ENCODE results near the gene PUS7.
"Not testable (repeated sequence)": the region's sequence is repeated elsewhere in the genome, so short reads cannot be mapped to it uniquely, and the experiment has no call there.

The PUS7 gene

DNA sequence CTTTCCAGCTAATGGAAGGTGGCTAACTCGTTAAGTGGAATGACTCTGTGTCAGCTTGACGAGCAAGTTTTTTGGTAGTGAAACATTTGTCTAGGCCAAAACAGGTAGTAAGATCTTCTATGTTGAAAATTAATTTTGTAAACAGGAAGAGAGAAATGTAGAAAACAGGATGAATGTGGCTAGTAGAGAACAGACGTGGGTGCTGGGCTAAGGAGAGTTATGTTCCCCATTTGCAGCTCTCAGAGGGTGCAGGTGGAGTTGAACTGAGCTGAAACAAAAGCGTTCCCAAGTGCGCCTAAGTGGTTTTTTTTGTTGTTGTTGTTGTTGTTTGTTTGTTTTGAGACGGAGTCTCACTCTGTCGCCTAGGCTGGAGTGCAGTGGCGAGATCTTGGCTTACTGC, 73.9 kb downstream of the PUS7 start:
- no peak for DNase-seq (ENCODE audit: low spot score)

DNA sequence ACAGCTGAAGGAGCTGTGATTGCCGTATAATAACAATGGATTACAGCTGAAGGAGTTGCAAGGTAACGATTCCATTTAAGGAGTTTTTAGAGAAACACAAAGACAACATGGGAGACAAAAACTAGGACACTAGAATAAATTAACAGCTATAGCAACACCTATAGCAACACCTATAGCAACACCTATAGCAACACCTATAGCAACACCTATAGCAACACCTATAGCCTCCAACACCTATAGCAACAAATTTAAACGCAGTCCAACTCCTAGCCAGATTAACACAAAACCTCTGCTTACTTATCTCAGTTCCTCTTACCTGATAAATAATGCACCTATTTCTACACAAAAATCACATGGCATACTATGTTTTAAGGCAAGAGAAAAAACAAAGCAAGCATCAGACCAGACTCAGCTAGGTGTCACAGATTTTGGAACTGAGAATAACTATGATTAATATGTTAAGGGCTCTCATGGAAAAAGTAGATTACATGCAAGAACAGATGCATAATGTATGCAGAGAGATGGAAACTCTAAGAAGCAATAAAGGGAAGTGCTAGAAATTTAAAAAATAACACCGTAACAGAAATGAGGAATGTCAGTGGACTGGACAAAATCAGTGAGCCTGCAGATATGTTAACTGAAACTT, 77.6 kb downstream of the PUS7 start:
- DNase-seq (ENCODE audit: low spot score), result no peak

DNA sequence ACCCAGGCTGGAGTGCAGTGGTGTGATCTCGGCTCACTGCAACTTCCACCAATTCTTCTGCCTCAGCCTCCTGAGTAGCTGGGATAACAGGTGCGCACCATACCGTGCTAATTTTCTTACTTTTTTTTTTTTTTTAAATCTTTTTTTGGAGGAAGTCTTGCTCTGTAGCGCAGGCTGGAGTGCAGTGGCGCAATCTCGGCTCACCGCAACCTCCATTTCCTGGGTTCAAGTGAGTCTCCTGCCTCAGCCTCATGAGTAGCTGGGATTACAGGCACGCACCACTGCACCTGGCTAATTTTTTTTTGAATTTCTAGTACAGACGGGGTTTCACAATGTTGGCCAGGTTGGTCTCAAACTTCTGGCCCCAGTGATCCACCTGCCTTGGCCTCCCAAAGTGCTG, 79.9 kb downstream of the PUS7 start:
- not testable (repeated sequence) for DNase-seq (ENCODE audit: low spot score)

DNA sequence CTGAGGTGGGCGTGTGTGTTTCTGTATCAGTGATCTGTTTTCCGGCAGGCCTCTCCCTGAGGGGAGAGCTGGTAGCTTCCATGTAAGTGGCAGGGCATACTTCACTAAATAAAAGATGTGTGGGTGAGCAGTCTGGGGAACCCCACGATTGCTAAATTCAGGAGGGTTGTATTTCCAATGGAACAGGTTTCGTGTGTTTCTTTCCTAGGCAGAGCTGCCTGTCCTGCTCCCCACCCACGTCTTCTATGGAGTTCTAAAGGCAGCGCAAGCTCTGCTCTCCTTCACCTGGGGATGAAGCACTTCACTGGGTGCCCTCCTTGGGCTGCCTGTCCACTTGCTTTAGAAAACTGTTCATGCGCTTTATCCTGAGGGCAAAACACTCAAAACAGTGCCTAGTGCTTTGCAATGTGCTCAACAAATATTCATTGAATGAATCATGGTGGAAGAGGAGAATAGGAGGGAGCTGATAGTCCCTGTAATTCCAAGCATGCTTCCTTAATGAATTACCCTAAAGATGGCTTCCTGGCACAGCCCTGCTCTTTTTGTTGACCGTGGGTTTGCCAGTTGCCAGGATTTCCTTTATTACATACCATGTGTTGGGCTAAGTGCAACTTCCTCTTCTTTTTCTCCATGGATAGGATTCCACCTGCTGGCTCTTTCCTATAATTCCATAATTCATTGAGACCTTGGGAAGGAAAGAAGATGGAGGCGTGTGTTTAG, 82.7 kb downstream of the PUS7 start:
- no peak for DNase-seq (ENCODE audit: low spot score)

DNA sequence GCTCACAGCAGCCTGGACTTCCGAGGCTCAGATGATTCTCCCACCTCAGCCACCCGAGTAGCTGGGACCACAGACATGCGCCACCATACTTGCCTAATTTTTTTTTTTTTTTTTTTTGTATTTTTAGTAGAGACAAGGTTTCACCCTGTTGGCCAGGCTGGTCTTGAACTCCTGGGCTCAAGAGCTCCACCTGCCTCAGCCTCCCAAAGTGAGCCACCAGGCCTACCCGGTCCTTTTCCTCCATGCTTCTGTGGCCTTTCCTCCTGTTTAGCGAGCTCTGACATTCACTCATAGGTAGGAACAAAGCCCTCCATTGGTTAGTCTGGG, 83.3 kb downstream of the PUS7 start:
- no peak for DNase-seq (ENCODE audit: low spot score)

DNA sequence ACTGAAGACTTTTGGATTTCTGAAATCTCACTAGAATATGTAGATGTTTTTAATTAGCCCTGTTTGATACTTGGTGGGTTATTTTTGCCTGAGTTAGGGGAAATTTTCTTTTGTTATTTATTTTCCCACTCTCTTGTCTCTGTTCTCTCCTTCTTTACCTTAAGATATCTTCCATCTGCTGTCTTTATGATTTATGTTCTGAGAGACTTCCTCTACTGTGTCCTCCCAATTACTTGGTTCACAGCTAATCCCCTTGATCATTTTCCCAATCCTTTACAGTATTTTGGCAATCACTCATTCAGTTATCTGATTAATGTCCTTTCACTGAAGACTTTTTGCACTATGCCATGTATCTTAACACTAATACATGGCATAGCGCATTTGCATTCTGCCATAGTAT, 83.8 kb downstream of the PUS7 start:
- DNase-seq (ENCODE audit: low spot score), result no peak

DNA sequence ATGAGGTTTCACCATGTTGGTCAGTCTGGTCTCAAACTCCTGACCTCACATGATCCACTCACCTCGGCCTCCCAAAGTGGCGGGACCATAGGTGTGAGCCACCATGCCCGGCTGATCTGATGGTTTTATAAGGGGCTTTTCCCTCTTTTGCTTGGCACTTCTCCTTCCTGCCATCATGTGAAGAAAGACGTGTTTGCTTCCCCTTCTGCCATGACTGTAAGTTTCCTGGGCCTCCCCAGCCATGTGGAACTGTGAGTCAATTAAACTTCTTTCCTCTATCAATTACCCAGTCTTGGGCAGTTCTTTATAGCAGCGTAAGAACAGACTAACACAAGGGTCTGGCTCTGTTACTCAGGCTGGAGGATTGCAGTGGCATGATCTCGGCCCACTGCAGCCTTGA, 84.7 kb downstream of the PUS7 start:
- not testable (repeated sequence) for DNase-seq (ENCODE audit: low spot score)

DNA sequence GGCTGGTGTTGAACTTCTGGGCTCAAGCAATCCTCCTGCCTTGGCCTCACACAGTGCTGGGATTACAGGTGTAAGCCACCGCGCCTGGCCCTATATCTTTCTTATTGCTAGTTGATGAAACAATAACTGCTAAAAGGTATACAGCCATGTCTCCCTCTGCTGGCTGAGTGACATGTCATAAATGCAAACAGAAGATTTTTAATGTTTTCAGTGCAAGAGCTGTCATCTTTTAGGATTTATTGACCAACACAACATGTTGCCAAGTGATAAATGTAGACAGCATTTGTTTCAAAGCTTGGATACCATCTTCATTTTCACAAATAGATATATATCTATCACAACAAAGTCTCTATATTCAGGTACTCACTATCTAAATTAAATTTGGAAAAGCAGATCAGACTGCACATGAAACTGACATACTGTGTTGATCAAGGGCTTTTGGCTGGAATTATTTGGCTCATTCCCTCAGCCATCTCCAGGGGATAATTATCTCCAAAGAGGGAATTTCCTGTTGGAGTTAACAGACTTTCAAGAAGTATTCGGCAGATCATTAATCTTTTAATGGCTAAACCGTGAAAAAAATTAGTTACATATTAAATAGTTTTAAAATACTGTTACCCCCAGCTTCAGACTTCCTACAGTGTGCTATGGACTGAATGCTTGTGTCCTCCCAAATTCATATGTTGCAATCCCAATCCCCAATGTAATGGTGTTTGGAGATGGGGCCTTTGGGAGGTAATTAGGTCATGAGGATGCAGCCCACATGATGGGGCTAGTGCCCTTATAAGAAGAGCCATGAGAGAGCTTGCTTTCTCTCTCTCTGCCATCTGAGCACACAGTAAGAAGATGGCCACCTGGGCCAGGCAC, 92.1 kb downstream of the PUS7 start:
- DNase-seq (ENCODE audit: low spot score), result no peak

DNA sequence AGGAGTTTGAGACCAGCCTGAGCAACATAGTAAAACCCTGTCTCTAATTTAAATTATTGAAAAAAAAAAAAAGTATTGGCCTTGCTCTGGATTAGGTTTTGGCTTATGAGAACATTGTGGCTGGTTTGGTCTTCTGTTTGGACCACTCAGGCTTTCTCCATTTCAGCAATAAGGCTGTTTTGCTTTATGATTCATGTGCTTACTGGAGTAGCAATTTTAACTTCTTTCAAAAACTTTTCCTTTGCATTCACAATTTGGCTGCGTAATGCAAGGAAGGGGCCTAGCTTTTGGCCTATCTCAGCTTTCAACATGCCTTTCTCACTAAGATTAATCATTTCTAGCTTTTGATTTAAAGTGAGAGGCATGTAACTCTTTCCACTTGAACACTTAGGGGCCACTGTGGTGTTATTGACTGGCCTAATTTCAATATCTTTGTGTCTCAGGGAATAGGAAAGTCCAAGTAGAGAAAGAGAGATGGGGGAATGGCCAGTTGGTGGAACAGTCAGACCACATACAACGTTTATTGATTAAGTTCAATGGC, 95.4 kb downstream of the PUS7 start:
- no peak for DNase-seq (ENCODE audit: low spot score)

DNA sequence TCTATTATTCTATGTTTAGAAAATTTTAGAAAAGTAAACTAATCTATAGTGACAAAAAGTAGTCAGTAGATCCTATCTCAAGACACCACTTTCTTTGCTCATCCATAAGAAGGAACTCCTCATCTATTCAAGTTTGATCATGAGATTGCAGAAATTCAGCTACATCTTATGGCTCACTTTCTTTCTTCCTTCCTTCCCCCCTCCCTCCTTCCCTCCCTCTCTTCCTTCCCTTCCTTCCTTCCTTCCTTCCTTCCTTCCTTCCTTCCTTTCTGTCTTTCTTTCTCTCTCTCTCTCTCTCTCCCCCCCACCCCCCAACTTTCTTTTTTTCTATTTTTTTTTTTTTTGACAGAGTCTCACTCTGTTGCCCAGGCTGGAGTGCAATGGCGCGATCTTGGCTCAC, 98.1 kb downstream of the PUS7 start:
- DNase-seq (ENCODE audit: low spot score), result no peak

DNA sequence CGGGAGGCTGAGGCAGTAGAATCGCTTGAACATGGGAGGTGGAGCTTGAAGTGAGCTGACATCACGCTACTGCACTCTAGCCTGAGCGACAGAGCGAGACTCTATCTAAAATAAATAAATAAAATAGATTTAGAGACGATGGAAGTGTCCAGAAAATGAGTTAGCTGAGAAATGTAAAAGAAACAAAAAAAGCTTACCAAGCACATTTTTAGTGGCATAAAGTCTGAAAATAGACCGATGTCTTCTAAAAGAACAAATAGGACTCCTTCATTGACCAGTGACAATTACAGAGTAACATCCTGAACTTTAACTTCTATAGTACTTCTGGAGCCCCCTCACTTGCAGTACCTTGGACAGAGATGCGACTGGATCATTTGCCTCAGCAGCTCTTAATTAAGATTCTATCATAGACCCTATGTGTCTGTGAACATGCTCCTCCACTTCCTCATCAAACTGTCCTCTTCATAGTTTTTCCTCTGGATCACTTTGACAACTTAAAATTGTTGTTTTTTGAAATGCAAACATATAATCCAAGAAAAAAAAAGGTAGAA, 108.1 kb downstream of the PUS7 start:
- DNase-seq (ENCODE audit: low spot score), result no peak

DNA sequence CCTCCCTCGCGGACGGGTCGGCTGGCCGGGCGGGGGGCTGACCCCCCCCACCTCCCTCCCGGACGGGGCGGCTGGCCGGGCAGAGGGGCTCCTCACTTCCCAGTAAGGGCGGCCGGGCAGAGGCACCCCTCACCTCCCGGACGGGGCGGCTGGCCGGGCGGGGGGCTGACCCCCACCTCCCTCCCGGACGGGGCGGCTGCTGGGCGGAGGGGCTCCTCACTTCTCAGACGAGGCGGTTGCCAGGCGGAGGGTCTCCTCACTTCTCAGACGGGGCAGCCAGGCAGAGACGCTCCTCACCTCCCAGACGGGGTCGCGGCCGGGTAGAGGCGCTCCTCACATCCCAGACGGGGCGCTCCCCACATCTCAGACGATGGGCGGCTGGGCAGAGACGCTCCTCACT, 111.3 kb downstream of the PUS7 start:
- not testable (repeated sequence) for DNase-seq (ENCODE audit: low spot score)

DNA sequence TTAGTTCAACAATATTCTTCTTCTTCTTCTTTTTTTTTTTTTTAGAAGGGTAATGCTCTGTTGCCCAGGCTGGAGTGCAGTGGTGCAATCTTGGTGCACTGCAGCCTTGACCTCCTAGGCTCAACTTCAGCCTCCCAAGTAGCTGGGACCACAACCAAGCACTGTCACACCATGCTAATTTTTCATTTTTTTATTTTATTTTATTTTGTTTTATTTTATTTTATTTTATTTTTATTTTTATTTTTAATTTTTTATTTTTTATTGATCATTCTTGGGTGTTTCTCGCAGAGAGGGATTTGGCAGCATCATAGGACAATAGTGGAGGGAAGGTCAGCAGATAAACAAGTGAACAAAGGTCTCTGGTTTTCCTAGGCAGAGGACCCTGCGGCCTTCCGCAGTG, 112.3 kb downstream of the PUS7 start:
- not testable (repeated sequence) for DNase-seq (ENCODE audit: low spot score)

DNA sequence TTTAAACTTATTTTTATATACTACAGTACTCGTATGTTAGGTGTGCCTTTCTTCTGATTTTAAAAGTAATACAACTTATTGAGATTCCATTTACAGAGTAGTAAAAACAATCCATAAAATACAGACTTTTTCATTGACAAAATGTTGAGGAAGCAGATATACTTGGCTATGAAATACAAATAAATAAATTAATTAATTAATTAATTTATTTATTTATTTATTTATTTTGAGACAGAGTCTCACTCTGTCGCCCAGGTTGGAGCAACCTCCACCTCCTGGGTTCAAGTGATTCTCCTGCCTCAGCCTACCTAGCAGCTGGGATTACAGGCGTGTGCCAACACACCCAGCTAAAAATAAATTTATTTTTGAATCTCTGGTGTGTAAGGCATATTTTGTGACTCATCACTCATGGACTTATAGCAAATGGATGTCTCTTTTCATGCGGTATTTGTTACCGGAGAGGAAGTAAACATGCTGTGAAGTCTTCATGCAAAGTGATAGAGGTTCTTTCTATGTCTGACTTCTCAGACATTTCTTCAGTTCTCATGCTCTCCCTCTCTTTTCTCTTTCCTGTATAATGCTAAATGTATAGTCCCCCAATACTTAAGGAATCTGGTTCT, 113.2 kb downstream of the PUS7 start:
- DNase-seq (ENCODE audit: low spot score), result no peak

Data from HuH-7 (cell line).